HG02623 (cell line): Measurements from ENCODE around the gene CPEB4.

Experiments used
- ATAC-seq: cut with Tn5 transposase; IDR thresholded peaks from one replicate; pipeline ENCODE4 v1.9.1; 2021; ENCODE audit warnings: moderate library complexity; ENCODE audit not compliant: unreplicated experiment

CPEB4 gene

GRCh38 chr5:173884402-173885053 is 3.6 kb upstream of the CPEB4 start:
- no peak for ATAC-seq

- no peak for ATAC-seq
Observed at GRCh38 chr5:173885054-173885443, 3.1 kb upstream of the CPEB4 start.

GRCh38 chr5:173885475-173886010 is 2.6 kb upstream of the CPEB4 start:
- no peak for ATAC-seq

- no peak for ATAC-seq
Observed at GRCh38 chr5:173886150-173886549, 2.0 kb upstream of the CPEB4 start.

- no peak for ATAC-seq
Observed at GRCh38 chr5:173888473-173889131, 453 bp downstream of the CPEB4 start.

- ATAC-seq, result no peak
Observed at GRCh38 chr5:173890195-173890991, 2.2 kb downstream of the CPEB4 start.

GRCh38 chr5:173891308-173892116 is 3.4 kb downstream of the CPEB4 start:
- no peak for ATAC-seq

- ATAC-seq, result no peak
Observed at GRCh38 chr5:173893192-173893561, 5.0 kb downstream of the CPEB4 start.

- no peak for ATAC-seq
Observed at GRCh38 chr5:173895401-173896165, 7.4 kb downstream of the CPEB4 start.

- no peak for ATAC-seq
Observed at GRCh38 chr5:173896631-173897030, 8.5 kb downstream of the CPEB4 start.

GRCh38 chr5:173901705-173902104 is 13.6 kb downstream of the CPEB4 start:
- no peak for ATAC-seq

- ATAC-seq, result no peak
Observed at GRCh38 chr5:173902334-173902733, 14.2 kb downstream of the CPEB4 start.

GRCh38 chr5:173902743-173903142 is 14.6 kb downstream of the CPEB4 start:
- no peak for ATAC-seq

- ATAC-seq, result no peak
Observed at GRCh38 chr5:173903396-173904140, 15.4 kb downstream of the CPEB4 start.

GRCh38 chr5:173904151-173904550 is 16.0 kb downstream of the CPEB4 start:
- no peak for ATAC-seq

- no peak for ATAC-seq
Observed at GRCh38 chr5:173907284-173907683, 19.1 kb downstream of the CPEB4 start.

GRCh38 chr5:173907686-173908371 is 19.7 kb downstream of the CPEB4 start:
- no peak for ATAC-seq

- ATAC-seq, result no peak
Observed at GRCh38 chr5:173909199-173909598, 21.1 kb downstream of the CPEB4 start.

- no peak for ATAC-seq
Observed at GRCh38 chr5:173910215-173910614, 22.1 kb downstream of the CPEB4 start.
